Measurements from ENCODE around the gene TRAPPC2B. TPM values are rescaled to one million over a fixed set of nuclear protein-coding genes. Genes with fewer than 3 reads are reported as not detected.
"Not testable (repeated sequence)": the region's sequence is repeated elsewhere in the genome, so short reads cannot be mapped to it uniquely, and the experiment has no call there.

The TRAPPC2B gene
- total RNA-seq, 1 donor from 2014 or later, result 10.6 TPM

DNA sequence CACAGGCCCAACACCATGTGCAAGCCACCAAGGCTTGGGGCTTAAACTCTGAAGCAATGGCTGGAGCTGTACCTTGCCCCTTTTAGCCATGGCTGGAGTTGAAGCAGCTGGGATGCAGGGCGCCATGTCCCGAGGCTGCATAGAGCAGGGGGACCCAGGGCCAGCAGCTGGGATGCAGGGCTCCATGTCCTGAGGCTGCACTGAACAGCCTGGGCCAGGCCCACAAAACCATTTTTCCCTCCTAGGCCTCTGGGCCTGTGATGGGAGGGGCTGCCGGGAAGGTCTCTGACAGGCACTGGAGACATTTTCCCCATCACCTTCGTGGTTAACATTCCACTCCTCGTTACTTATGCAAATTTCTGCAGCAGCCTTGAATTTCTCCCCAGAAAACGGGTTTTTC is 10.8 kb downstream of the TRAPPC2B start:
- no peak for DNase-seq (ENCODE audit: low spot score)

DNA sequence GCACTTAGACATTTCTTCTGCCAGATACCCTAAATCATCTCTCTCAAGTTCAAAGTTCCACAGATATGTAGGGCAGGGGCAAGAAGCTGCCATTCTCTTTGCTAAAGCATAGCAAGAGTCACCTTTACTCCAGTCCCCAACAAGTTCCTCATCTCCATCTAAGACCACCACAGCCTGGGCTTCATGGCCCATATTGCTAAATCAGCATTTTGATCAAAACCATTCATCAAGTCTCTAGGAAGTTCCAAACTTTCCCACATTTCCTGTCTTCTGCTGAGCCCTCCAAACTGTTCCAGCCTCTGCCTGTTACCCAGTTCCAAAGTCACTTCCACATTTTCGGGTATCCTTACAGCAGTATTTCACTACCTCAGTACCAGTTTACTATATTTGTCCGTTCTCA is 11.3 kb downstream of the TRAPPC2B start:
- DNase-seq (ENCODE audit: low spot score), result not testable (repeated sequence)

DNA sequence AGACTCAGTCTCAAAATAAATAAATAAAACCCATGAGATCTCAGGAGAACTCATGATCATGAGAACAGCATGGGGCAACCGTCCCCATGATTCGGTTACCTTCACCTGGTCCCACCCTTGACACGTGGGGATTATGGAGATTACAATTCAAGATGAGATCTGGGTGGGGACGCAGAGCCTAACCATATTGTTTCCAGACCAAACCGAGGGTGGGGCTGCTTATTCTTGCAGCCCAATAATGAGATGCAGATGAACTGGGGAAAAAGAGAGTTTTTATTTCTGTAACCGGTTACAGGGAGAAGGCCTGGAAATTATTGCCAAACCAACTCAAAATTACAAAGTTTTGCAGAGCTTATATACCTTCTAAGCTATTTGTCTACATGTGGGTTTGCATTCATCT is 12.8 kb downstream of the TRAPPC2B start:
- no peak for DNase-seq (ENCODE audit: low spot score)

DNA sequence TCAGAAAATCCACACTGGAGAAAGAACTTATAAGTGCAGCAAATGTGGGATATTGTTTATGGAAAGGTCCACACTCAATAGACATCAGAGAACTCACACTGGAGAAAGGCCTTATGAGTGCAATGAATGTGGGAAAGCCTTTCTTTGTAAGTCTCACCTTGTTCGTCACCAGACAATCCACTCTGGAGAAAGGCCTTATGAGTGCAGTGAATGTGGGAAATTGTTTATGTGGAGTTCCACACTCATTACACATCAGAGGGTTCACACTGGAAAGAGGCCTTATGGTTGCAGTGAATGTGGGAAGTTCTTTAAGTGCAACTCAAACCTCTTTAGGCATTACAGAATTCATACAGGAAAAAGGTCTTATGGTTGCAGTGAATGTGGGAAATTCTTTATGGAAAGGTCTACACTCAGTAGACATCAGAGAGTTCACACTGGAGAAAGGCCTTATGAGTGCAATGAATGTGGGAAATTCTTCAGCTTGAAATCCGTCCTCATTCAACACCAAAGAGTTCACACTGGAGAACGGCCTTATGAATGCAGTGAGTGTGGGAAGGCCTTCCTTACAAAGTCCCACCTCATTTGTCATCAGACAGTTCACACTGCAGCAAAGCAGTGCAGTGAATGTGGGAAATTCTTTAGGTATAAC is 14.3 kb downstream of the TRAPPC2B start:
- DNase-seq (ENCODE audit: low spot score), result no peak

DNA sequence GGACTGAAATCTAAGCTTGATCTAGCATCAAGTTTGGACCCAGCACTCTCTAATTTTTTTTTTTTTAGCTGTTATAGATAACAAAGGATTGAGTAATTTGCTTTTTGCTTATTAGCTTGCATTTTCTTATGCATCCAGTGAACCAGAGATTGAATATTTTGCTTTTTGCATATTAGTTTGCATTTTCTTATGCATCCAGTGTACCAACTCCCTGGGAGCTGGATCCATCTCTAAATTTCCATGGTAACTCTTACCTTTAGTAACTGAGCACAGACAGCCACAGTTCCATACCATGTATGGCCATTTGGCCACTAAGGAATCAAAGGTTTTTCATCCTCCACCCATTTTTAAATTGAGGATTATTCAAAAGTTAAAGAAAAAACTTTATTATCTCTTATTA is 17.6 kb downstream of the TRAPPC2B start:
- no peak for DNase-seq (ENCODE audit: low spot score)

DNA sequence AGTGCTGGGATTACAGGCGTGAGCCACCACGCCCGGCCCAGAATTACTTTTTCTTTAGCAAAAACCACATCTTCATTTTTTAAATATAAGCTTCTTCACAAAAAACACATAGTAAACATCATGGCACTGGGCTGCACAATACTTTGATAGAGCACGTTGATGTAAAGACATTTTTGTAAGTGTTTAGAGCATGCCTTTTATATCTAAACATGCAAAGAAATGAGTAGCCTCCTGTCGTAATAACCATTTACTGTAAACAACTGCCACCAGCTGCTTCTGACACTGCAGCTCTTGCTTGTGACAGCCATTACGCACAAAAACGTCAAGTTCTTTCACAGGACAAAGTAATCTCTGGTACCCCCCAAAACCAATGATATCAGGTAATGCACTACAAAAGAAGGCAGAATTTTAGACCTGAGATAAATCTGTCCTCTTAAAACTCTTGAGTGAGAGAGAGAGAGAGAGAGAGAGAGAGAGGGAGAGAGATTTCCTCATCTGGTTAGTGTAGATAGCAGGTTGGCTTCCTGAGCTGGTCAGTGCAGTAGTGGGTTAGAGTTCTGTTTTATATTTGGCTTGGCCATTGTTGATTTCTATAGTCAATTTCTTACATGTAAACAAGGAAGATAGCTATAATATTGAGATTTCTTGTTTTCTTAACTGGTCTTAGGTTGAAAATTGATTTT is 19.6 kb downstream of the TRAPPC2B start:
- DNase-seq (ENCODE audit: low spot score), result no peak

DNA sequence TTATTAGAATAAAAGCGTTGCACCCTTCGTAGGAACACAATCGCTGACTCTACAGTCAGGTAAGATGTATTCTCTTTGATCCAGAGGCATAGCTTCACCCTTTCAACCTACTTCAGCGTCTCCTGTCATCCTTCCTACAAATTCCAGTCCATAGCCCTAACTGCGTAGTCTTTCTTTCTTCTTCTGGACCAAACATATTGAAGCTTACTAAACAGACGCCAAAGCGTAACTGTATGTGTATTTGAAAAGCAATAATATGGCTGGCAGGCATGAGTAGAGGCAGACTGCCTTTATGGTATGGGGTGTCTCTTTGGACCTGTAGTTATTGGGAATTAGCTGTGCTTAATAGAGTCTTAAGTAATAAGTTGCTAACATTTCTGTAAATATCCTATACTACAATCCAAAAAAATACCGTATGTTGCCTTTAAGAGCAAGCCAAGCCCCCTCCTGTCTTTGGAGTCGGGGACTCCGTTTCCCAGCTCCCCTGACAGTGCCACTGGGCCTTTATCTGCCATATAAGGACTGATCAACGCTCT is 25.9 kb downstream of the TRAPPC2B start:
- no peak for DNase-seq (ENCODE audit: low spot score)

DNA sequence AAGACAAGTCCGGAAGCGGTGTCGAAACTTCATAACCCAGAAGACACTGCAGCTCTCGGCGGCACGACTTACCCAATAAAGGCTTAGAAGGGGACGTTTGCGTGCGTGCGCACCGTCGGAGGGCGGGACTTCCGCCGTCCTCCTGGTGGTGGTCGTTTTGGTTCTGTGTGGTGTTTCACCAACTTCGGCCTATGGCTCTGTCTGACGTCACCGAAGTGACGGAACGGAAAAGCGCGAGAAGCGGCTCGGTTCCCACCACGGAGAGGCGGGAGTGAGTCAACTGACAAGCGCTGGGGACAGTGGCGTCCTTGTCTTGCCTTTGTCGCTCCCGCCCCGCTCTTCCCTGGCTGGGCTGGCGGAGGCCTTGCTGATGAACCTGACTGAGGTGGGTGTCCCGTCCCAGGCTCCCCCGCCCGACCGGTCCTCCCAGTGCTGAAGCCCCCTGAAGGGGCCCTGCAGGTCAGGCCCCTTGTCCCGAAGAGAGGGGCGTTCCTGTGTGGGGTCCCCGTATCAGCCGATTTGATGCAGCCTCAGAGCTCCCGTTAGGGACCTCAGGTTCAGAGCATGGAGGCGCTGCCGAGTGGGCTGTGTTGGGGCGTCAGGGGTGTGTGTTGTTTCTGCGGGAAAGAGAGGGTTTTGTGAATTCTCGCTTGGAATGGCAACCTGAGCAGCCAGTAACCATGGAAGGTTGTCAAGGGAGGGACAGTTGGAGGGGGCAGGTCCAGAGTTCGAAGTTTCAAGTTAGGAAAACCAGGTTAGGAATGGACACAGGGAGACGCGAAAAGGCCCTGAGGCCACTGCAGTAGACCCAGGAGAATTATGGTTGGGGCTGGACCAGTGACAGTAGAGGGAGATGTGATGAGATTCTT is 26.6 kb downstream of the TRAPPC2B start, which contains the start of gene ZNF548:
TSS of gene ZNF548 (plus strand) at position 125 of the 869 bp plus-strand sequence. CDS start at position 371, 246 bp downstream.
- DNase-seq (ENCODE audit: low spot score), result peak; percentile 96

DNA sequence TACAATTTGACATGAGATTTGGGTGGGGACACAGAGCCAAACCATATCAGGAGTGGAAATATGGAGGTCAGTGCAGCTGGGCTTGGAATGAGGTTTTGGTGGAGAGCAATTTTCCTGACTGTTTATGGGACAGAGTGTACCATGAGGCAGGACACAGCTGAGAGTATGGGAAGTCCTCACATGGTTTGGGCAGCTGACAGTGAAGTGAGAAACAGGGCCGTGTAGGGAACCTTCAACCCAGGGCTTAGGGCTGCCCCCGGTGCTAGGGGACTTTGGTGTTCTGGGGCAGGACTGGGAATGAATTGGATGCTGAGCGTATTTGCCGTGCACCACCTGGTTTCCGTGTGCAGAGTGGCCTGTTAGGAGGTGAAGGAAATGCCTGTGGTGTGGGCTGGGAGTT is 32.4 kb downstream of the TRAPPC2B start:
- DNase-seq (ENCODE audit: low spot score), result no peak

DNA sequence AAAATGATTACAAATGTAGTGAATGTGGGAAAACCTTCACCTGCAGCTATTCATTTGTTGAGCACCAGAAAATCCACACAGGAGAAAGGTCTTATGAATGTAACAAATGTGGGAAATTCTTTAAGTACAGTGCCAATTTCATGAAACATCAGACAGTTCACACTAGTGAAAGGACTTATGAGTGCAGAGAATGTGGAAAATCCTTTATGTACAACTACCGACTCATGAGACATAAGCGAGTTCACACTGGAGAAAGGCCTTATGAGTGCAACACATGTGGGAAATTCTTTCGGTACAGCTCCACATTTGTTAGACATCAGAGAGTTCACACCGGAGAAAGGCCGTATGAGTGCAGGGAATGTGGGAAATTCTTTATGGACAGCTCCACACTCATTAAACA is 35.5 kb downstream of the TRAPPC2B start:
- no peak for DNase-seq (ENCODE audit: low spot score)

DNA sequence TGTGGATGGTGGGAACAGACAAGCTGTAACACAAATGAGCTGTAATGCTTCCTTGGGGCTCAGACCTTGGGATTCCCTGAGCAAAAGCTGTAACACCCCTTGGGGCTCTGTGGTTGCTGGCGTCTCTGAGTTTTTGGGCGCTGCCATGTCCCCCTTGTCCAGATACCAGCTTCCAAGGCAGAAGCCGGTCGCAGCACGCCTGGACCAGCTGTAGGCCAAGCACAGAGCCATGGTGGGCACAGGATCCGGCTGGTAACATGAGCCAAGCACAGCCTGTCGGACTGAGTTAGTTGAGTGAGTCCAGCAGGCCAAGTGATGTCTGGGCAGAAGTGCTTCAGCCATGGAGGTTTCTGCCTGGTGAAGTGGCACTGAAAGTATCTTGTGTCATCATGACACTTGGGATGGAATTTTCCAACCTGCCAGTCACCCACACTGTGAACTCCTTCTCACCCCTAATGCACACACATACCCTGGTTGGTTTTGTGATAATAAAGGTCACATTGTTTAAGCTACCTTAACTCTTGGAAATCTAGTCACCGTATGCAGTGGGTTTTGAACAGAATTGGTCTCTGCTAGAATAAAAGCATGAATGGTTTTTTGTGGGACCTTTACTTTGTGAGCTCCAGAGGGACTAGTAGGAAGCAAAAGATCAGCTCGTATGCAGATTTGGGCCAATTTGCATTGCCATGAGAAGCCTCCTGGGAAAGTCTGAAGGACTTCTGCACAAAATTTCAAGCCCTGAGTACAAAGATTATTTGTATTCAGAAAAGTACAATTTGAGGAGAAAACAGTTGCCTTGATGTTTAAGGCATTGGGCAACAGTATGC is 40.6 kb downstream of the TRAPPC2B start:
- no peak for DNase-seq (ENCODE audit: low spot score)

DNA sequence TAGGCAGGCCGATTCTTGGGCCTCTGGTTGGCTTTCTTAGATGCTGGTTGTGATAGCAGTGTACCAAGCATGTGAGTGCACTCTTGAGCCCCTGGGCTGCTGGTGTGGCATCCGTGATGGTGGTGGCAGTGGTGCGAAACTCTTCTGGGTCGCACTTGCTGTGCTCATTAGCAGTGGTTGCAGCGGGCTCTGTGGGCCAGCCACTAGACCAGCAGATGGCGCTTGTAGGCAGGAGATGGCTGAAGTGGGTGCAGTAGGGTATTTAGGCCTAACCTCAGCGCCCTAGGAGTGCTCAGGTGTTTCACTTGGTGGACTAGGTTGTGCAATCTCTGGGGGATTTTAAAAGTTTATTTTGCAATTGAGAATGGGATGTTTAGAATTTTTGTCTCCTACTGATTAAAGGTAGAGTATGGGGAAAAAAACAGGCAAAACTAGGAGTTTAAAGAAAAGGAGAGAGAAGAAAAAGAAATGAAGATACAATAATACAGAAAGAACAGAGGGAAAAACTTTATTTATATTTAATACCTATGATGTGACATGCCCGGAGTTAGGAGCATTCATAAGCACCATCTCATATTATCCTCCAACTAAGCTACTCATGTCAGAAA is 43.3 kb downstream of the TRAPPC2B start:
- DNase-seq (ENCODE audit: low spot score), result peak; percentile 71

DNA sequence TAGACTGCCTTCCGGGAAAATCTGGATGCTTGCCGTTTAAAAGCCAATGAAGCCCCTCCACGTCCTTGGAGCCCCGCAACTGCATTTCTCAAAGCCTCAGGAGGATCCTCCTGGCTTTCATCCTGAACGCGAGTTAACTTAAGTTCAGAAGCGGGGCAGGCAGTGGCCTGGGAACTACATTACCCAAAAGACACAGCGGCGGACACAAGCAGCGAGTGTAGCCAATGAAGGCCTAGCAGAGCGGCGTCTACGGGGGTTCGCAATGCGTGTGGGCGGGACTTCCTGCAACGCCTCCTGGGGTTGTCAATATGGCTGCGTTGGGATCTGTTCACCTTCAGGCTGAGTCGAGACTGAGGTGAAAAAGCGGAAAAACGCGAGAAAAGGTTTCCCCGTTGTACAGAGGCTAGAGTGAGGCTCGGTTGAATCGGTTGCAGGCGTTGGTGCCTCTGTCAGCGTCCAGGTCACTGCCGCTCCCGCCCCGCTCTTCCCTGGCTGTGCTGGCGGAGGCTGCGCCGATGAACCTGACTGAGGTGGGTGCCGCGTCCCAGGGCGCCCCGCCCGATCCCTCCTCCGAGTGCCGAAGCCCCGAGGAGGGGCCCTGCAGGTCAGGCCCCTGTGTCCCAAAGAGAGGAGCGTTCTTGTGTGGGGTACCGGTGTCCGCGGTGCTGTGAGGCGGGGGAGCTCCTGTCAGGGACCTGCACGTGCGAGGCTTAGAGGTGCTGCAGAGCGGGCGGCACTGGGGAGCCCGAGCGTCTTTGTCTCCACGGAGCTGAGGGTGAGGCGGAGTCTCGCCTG is 47.7 kb downstream of the TRAPPC2B start, which contains the start of gene ZNF17:
TSS of gene ZNF17 (plus strand) at position 285 of the 795 bp plus-strand sequence. CDS start 2,455 bp downstream, outside the sequence.
- DNase-seq (ENCODE audit: low spot score), result peak; percentile 96

Other genes starting within 250 kb of the TRAPPC2B start
- gene USP29, start 243.6 kb upstream of the TRAPPC2B start, total RNA-seq, result not detected
- gene ZIM3, start 218.3 kb upstream of the TRAPPC2B start, total RNA-seq, result not detected
- gene DUXA, start 196.1 kb upstream of the TRAPPC2B start, total RNA-seq, result not detected
- gene ZNF264, start 172.1 kb upstream of the TRAPPC2B start, total RNA-seq, result 50.4 TPM
- gene AURKC, start 132.5 kb upstream of the TRAPPC2B start, total RNA-seq, result 3.7 TPM
- gene ZNF805, start 122.9 kb upstream of the TRAPPC2B start, total RNA-seq, result 14.8 TPM
- 63.1 TPM for gene ZNF460, start 83.1 kb upstream of the TRAPPC2B start, total RNA-seq
- 10.6 TPM for gene ZNF543, start 43.1 kb upstream of the TRAPPC2B start, total RNA-seq
- gene ZNF304, start 12.3 kb upstream of the TRAPPC2B start, total RNA-seq, result 11.6 TPM
- gene ZNF547, start within 50 bp of the TRAPPC2B start, total RNA-seq, result 5.6 TPM
- 23.5 TPM for gene ZNF548, start 26.3 kb downstream of the TRAPPC2B start, total RNA-seq
- gene ZNF17, start 47.6 kb downstream of the TRAPPC2B start, total RNA-seq, result 14.4 TPM
- 9.8 TPM for gene ZNF749, start 71.8 kb downstream of the TRAPPC2B start, total RNA-seq
- 0.95 TPM for gene VN1R1, start 93.6 kb downstream of the TRAPPC2B start, total RNA-seq
- 18.9 TPM for gene ZNF772, start 114.0 kb downstream of the TRAPPC2B start, total RNA-seq
- 9.6 TPM for gene ZNF419, start 124.2 kb downstream of the TRAPPC2B start, total RNA-seq
- 9.9 TPM for gene ZNF773, start 136.4 kb downstream of the TRAPPC2B start, total RNA-seq
- gene ZNF549, start 163.8 kb downstream of the TRAPPC2B start, total RNA-seq, result 8.0 TPM
- 15.1 TPM for gene ZNF550, start 196.3 kb downstream of the TRAPPC2B start, total RNA-seq
- gene ZNF416, start 215.4 kb downstream of the TRAPPC2B start, total RNA-seq, result 7.1 TPM
- 7.6 TPM for gene ZIK1, start 220.6 kb downstream of the TRAPPC2B start, total RNA-seq
- 5.1 TPM for gene ZNF530, start 236.3 kb downstream of the TRAPPC2B start, total RNA-seq

Measured in mucosa of gallbladder (tissue), 1 donor.